Tibial nerve (tissue), 4 donors: ENCODE data around the gene GIGYF1.

Source experiments
- EP300 ChIP-seq, 2 donors: sonication (generic); formaldehyde crosslinking; IDR thresholded peaks; one replicate each; pipeline ENCODE4 v1.6.1; 2017; ENCODE audit warnings: antibody characterized with exemption in 2 of 2, mild to moderate bottlenecking in 1 of 2
- POLR2A ChIP-seq, 2 donors: fragments of 450-650 bp; IDR thresholded peaks; one replicate each; pipeline ENCODE4 v1.6.1; 2017; ENCODE audit warnings: antibody characterized with exemption in 2 of 2, mild to moderate bottlenecking in 2 of 2, moderate library complexity in 2 of 2
- TF ChIP-seq, protein P1 (sequence below), 5 experiments: fragments of 200-600 bp in 3 of 5; fragments of 450-650 bp in 2 of 5; sonication (generic) in 3 of 5; IDR thresholded peaks; one replicate each; pipeline ENCODE4 v1.5.1; 2016 to 2019; ENCODE audit warnings: antibody characterized with exemption in 5 of 5, mild to moderate bottlenecking in 3 of 5, moderate library complexity in 2 of 5

DNA sequence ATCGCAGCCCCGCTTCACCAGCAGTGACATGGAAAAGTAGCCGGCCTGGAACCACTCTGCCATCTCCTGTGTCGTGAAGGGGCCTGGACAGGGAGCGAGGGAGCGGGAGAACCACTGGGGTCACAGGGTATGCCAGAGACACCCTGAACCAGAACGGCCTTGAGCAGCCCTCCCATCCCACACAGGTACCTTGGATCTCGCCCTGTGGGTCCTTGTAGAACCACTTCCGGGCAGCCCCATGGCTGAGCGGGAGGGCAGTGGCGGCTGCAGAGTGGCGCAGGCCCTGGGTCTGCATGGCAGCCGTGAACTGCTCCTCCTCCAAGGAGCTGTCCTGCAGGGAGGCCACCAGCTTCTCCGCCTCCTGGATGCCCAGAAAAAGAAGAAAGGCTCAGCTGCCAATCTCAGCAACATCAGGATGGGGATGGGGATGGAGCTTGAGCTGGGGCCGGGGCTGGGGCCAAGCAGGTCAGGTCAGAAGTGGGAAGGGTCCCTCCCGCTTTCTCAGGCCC is 9.5 kb downstream of the GIGYF1 start:
- TF ChIP-seq, protein P1, sequence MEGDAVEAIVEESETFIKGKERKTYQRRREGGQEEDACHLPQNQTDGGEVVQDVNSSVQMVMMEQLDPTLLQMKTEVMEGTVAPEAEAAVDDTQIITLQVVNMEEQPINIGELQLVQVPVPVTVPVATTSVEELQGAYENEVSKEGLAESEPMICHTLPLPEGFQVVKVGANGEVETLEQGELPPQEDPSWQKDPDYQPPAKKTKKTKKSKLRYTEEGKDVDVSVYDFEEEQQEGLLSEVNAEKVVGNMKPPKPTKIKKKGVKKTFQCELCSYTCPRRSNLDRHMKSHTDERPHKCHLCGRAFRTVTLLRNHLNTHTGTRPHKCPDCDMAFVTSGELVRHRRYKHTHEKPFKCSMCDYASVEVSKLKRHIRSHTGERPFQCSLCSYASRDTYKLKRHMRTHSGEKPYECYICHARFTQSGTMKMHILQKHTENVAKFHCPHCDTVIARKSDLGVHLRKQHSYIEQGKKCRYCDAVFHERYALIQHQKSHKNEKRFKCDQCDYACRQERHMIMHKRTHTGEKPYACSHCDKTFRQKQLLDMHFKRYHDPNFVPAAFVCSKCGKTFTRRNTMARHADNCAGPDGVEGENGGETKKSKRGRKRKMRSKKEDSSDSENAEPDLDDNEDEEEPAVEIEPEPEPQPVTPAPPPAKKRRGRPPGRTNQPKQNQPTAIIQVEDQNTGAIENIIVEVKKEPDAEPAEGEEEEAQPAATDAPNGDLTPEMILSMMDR (IDR thresholded peaks at IDR 0.05) = no peak
- TF ChIP-seq POLR2A (IDR thresholded peaks at IDR 0.05) (no peak), EP300 (IDR thresholded peaks at IDR 0.05) (no peak)
